Upper lobe of left lung (tissue), 6 donors: ENCODE measurements around the gene EFHC2. TPM values are rescaled to one million over a fixed set of nuclear protein-coding genes. Genes with fewer than 3 reads are reported as not detected.

ENCODE experiments used
- ATAC-seq, 2 donors: fragments of 200-7000 bp; cut with Tn5 transposase; one replicate each; pipeline ENCODE4 v1.9.1; 2022; ENCODE audit warnings: mild to moderate bottlenecking in 2 of 2, moderate library complexity in 2 of 2; ENCODE audit not compliant: low FRiP score in 2 of 2
- DNase-seq, 2 donors: peaks; one replicate each; pipeline ENCODE4 v3.0.0-alpha.2; 2019 to 2020
- H3K27ac ChIP-seq, 4 donors: fragments of 200-600 bp; sonication (generic); one replicate each; pipeline ENCODE4 v1.5.1; 2016 to 2019
- H3K27me3 ChIP-seq, 4 donors: fragments of 200-600 bp; sonication (generic); one replicate each; pipeline ENCODE4 v1.5.1; 2017 to 2019
- H3K36me3 ChIP-seq, 4 donors: fragments of 200-600 bp; sonication (generic); one replicate each; pipeline ENCODE4 v1.5.1; 2016 to 2019
- H3K4me1 ChIP-seq, 4 donors: fragments of 200-600 bp; sonication (generic); one replicate each; pipeline ENCODE4 v1.5.1; 2018 to 2019
- H3K4me3 ChIP-seq, 4 donors: fragments of 200-600 bp; sonication (generic); one replicate each; pipeline ENCODE4 v1.5.1; 2017 to 2019; ENCODE audit warnings: mild to moderate bottlenecking in 2 of 4, moderate library complexity in 1 of 4
- H3K9me3 ChIP-seq, 4 donors: fragments of 200-600 bp; sonication (generic); one replicate each; pipeline ENCODE4 v1.5.1; 2018 to 2019
- CTCF ChIP-seq, 6 experiments: fragments of 450-650 bp in 4 of 6; fragments of 200-600 bp in 2 of 6; sonication (generic) in 2 of 6; IDR thresholded peaks; one replicate each; pipeline ENCODE4 v1.5.1; 2016 to 2019; ENCODE audit warnings: antibody characterized with exemption in 6 of 6
- EP300 ChIP-seq, 4 donors: sonication (generic); formaldehyde crosslinking; IDR thresholded peaks; one replicate each; pipeline ENCODE4 v1.5.1; 2017; ENCODE audit warnings: antibody characterized with exemption in 4 of 4, control low read depth in 2 of 4
- POLR2A ChIP-seq, 4 donors: fragments of 450-650 bp; IDR thresholded peaks; one replicate each; pipeline ENCODE4 v1.5.1; 2016 to 2017; ENCODE audit warnings: antibody characterized with exemption in 4 of 4, mild to moderate bottlenecking in 2 of 4
- POLR2AphosphoS5 ChIP-seq, 2 donors: sonication (generic); formaldehyde crosslinking; IDR thresholded peaks; one replicate each; pipeline ENCODE4 v1.5.1; 2017; ENCODE audit warnings: antibody characterized with exemption in 2 of 2
- WGBS, 2 donors: methylation state at CpG; one replicate each; pipeline ENCODE4 v1.1.5; 2017 to 2018; 5-methylcytosine and 5-hydroxymethylcytosine counted together
- total RNA-seq, 6 donors: library from RNA; depleted of rRNA in 4 of 6; stranded (reverse); fragments of >200 nt in 4 of 6; gene quantifications; one replicate each; pipeline versions ENCODE4 v1.1.0 to v1.2.1, GENCODE V29; 2016 to 2021
- donor health status: DM: no; HTN: no; CAD: no; lungs with moderate emphysema.
- donor health status: DM: no; HTN: yes; CAD: no; lungs with severe emphysema.

EFHC2 gene
- total RNA-seq, 6 donors from 2014 or later: 0.31 to 13.0 (median 1.8) TPM

GRCh38 chrX:44101281-44101680 is 242.2 kb downstream of the EFHC2 start:
- H3K4me3 ChIP-seq: no peak overlapping the region
- H3K4me1 ChIP-seq: no peaks in the 10 kb centered on the region
- 65 to 74% methylated on average over 3 of the region's 3 CpGs for WGBS, 2 donors
- H3K27me3 ChIP-seq: no peaks in the 10 kb centered on the region
- no peaks in the 10 kb centered on the region for H3K36me3 ChIP-seq
- DNase-seq (peak in 1 of 2 donors; percentile 23), ATAC-seq (no peak)
- TF ChIP-seq EP300 (IDR thresholded peaks at IDR 0.05) (no peak), POLR2A (IDR thresholded peaks at IDR 0.05) (no peak), POLR2AphosphoS5 (IDR thresholded peaks at IDR 0.05) (no peak), CTCF (IDR thresholded peaks at IDR 0.05) (no peak)
- H3K9me3 ChIP-seq: peaks cover 0 to under 1% (median 0%) of the 10 kb centered on the region in 4 donors
- H3K27ac ChIP-seq: no peak overlapping the region

- TF ChIP-seq EP300 (IDR thresholded peaks at IDR 0.05) (no peak), CTCF (IDR thresholded peaks at IDR 0.05) (no peak), POLR2A (IDR thresholded peaks at IDR 0.05) (no peak), POLR2AphosphoS5 (IDR thresholded peaks at IDR 0.05) (no peak)
- ATAC-seq (no peak), DNase-seq (no peak)
- 80 to 82% methylated on average over 2 of the region's 2 CpGs for WGBS, 2 donors
- Histone ChIP-seq H3K9me3 (no peaks in the 10 kb centered on the region), H3K4me1 (no peaks in the 10 kb centered on the region), H3K4me3 (no peak overlapping the region), H3K27ac (no peak overlapping the region), H3K27me3 (no peaks in the 10 kb centered on the region), H3K36me3 (no peaks in the 10 kb centered on the region)
Observed at GRCh38 chrX:44099366-44099765, 244.1 kb downstream of the EFHC2 start.

Other genes with a start within 250 kb of the EFHC2 start
- 10 to 100 TPM in 1 of 6 donors, 1 to 10 TPM in 5; 1.3 to 14.6 (median 8.0) TPM for gene FUNDC1, start 199.2 kb upstream of the EFHC2 start, total RNA-seq